ENCODE measurements around the gene DDIT3. TPM values are rescaled to one million over a fixed set of nuclear protein-coding genes. Genes with fewer than 3 reads are reported as not detected.
"Not testable (repeated sequence)": the region's sequence is repeated elsewhere in the genome, so short reads cannot be mapped to it uniquely, and the experiment has no call there.

Gene DDIT3
- total RNA-seq, 1 experiment from 2014 or later: 27.4 TPM

DNA sequence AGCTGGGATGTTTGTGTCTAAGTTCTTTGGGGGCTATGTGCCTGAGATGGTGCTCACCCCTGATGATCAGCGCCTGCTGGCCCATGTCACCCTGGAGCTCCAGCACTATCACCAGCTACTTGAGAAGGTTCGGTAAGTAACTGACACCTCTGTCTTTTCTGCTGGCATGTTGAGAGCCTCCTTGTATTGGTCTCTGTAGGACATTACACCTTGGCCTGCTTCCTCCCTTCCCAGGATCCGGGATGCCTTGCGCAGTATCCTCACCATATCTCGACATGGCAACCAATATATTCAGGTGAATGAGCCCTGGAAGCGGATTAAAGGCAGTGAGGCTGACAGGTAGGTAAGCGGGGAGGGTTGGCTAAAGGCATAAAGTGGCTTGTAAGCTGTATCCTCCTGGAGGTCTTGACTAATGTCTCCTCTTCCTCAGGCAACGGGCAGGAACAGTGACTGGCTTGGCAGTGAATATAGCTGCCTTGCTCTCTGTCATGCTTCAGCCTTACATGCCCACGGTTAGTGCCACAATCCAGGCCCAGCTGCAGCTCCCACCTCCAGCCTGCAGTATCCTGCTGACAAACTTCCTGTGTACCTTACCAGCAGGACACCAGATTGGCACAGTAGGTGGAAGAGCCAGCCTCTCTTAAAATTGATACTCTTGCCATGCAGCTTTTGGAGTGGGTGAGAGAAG, 5.5 kb downstream of the DDIT3 start:
- no TSS peak for BruUV-seq (replicated peaks)
- Histone ChIP-seq H3K36me3 (ENCODE audit: low read depth, low read length) (peaks cover 63% of the 10 kb centered on the region), H3K27me3 (ENCODE audit: low read length) (no peaks in the 10 kb centered on the region), H3K9ac (ENCODE audit: low read length) (no peak overlapping the region), H3K4me2 (ENCODE audit: low read length) (no peak overlapping the region), H2AFZ (ENCODE audit: low read length) (no peak overlapping the region), H3K4me3 (ENCODE audit: low read length) (no peak overlapping the region), H3K9me2 (replicated peaks; ENCODE audit: low read length) (no peaks in the 10 kb centered on the region), H3K79me2 (ENCODE audit: low read length) (peaks cover 31% of the 10 kb centered on the region), H3K27ac (ENCODE audit: low read length) (no peak overlapping the region), H3K9me3 (ENCODE audit: low read length) (no peaks in the 10 kb centered on the region), H3K4me1 (ENCODE audit: insufficient read depth, low read length) (peaks cover 14% of the 10 kb centered on the region), H4K20me1 (ENCODE audit: low read length) (peaks cover 26% of the 10 kb centered on the region), H3F3A (ENCODE audit: low read length, unreplicated experiment) (no peaks in the 10 kb centered on the region)
- ATAC-seq (peak; percentile 36; the same call in 1 of the 2 replicates), DNase-seq (no peak)
- ChIA-PET CTCF (interaction anchor here (0.6 kb wide), 1 partner anchor 208 kb away, joined by 5 read pairs; no protein-coding TSS in a partner anchor), POLR2A (ENCODE audit: unreplicated experiment) (no interaction called here)
- intact Hi-C loops (cut with micrococcal nuclease): no loop called here
- TF ChIP-seq EZH2 (IDR thresholded peaks at IDR 0.05; ENCODE audit: low read length, unreplicated experiment) (no peak), EZH2phosphoT487 (IDR thresholded peaks at IDR 0.05; ENCODE audit: borderline replicate concordance, low read length) (no peak)
- TF ChIP-seq, protein P1, sequence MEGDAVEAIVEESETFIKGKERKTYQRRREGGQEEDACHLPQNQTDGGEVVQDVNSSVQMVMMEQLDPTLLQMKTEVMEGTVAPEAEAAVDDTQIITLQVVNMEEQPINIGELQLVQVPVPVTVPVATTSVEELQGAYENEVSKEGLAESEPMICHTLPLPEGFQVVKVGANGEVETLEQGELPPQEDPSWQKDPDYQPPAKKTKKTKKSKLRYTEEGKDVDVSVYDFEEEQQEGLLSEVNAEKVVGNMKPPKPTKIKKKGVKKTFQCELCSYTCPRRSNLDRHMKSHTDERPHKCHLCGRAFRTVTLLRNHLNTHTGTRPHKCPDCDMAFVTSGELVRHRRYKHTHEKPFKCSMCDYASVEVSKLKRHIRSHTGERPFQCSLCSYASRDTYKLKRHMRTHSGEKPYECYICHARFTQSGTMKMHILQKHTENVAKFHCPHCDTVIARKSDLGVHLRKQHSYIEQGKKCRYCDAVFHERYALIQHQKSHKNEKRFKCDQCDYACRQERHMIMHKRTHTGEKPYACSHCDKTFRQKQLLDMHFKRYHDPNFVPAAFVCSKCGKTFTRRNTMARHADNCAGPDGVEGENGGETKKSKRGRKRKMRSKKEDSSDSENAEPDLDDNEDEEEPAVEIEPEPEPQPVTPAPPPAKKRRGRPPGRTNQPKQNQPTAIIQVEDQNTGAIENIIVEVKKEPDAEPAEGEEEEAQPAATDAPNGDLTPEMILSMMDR (conservative IDR thresholded peaks at IDR 0.05; ENCODE audit: low read depth, low read length): no peak

DNA sequence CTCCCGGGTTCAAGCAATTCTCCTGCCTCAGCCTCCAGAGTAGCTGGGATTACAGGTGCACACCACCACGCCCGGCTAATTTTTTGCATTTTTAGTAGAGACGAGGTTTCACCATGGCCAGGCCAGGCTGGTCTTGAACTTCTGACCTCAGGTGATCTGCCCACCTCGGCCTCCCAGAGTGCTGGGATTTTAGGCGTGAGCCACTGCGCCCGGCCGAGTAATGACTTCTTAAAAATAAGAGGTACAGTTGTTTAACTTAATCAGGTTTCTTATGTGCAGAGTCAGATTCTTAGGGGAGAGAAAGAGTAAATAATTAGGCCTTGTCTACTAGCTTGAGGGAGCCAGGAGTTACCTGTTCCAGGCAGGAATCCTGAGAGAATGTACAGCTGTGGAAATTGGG, 6.1 kb downstream of the DDIT3 start:
- peaks cover 13% of the 10 kb centered on the region for H3K4me1 ChIP-seq (ENCODE audit: insufficient read depth, low read length)
- H2AFZ ChIP-seq (ENCODE audit: low read length); H3K4me3 ChIP-seq (ENCODE audit: low read length); H3K27me3 ChIP-seq (ENCODE audit: low read length); H3F3A ChIP-seq (ENCODE audit: low read length, unreplicated experiment); BruUV-seq (replicated peaks); POLR2A ChIA-PET (ENCODE audit: unreplicated experiment); ATAC-seq; intact Hi-C loops (cut with micrococcal nuclease); H3K4me2 ChIP-seq (ENCODE audit: low read length); DNase-seq; H3K27ac ChIP-seq (ENCODE audit: low read length); H3K9ac ChIP-seq (ENCODE audit: low read length); H3K9me2 ChIP-seq (replicated peaks; ENCODE audit: low read length); H3K9me3 ChIP-seq (ENCODE audit: low read length): not testable (repeated sequence)
- H3K79me2 ChIP-seq (ENCODE audit: low read length): peaks cover 25% of the 10 kb centered on the region
- CTCF ChIA-PET: interaction anchor here (0.6 kb wide), 1 partner anchor 207 kb away, joined by 5 read pairs; no protein-coding TSS in a partner anchor
- peaks cover 65% of the 10 kb centered on the region for H3K36me3 ChIP-seq (ENCODE audit: low read depth, low read length)
- peaks cover 19% of the 10 kb centered on the region for H4K20me1 ChIP-seq (ENCODE audit: low read length)

DNA sequence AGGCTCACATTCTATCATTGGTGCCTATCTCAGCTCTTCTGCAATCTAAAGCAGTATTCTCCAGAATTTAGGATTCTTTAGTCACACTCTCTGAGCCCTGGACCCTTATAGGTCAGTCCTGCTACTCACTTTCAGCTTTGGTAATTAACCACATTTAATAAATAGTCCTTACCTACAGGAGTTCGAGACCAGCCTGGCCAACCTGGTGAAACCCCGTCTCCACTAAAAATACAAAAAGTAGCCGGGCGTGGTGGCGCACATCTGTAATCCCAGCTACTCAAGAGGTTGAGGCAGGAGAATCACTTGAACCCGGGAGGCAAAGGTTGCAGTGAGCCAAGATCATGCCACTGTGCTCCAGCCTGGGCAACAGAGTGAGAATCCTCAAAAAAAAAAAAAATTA, 6.6 kb downstream of the DDIT3 start:
- ATAC-seq; H3K4me3 ChIP-seq (ENCODE audit: low read length); H3K4me2 ChIP-seq (ENCODE audit: low read length); H2AFZ ChIP-seq (ENCODE audit: low read length); DNase-seq; H3K4me1 ChIP-seq (ENCODE audit: insufficient read depth, low read length); H3F3A ChIP-seq (ENCODE audit: low read length, unreplicated experiment); POLR2A ChIA-PET (ENCODE audit: unreplicated experiment); intact Hi-C loops (cut with micrococcal nuclease); CTCF ChIA-PET; H3K27ac ChIP-seq (ENCODE audit: low read length); H3K9ac ChIP-seq (ENCODE audit: low read length); BruUV-seq (replicated peaks); H3K27me3 ChIP-seq (ENCODE audit: low read length); H3K9me3 ChIP-seq (ENCODE audit: low read length); H3K9me2 ChIP-seq (replicated peaks; ENCODE audit: low read length): not testable (repeated sequence)
- peaks cover 14% of the 10 kb centered on the region; the same call in 1 of the 2 replicates for H4K20me1 ChIP-seq (ENCODE audit: low read length)
- H3K79me2 ChIP-seq (ENCODE audit: low read length): peaks cover 19% of the 10 kb centered on the region
- H3K36me3 ChIP-seq (ENCODE audit: low read depth, low read length): peaks cover 64% of the 10 kb centered on the region

All from PC-3 (cell line).